Chondrocyte (in vitro differentiated cells): ENCODE measurements around the gene TAF4B. TPM values are rescaled to one million over a fixed set of nuclear protein-coding genes. Genes with fewer than 3 reads are reported as not detected.
A peak's percentile ranks its signal among the peaks of the same experiment; 100 is the strongest.

ENCODE experiments used
- DNase-seq: peaks from one replicate; pipeline ENCODE4 v3.0.0; 2021; ENCODE audit warnings: mixed read lengths, low spot score
- H3K27ac Mint-ChIP-seq: one replicate; pipeline ENCODE4 v1.8.0; 2021; ENCODE audit warnings: mild to moderate bottlenecking, moderate library complexity, mixed read lengths; ENCODE audit not compliant: unreplicated experiment
- H3K27me3 Mint-ChIP-seq: 2 replicates; pipeline ENCODE4 v1.8.0; 2021; ENCODE audit warnings: low read depth, mixed read lengths
- H3K36me3 Mint-ChIP-seq: 2 replicates; pipeline ENCODE4 v1.8.0; 2021; ENCODE audit warnings: low read depth, mixed read lengths
- H3K4me1 Mint-ChIP-seq: 2 replicates; pipeline ENCODE4 v1.8.0; 2021; ENCODE audit warnings: low read depth, mild to moderate bottlenecking, mixed read lengths
- H3K4me3 Mint-ChIP-seq: one replicate; pipeline ENCODE4 v1.8.0; 2021; ENCODE audit warnings: mild to moderate bottlenecking, moderate library complexity, mixed read lengths; ENCODE audit not compliant: unreplicated experiment
- H3K9me3 Mint-ChIP-seq: 2 replicates; pipeline ENCODE4 v1.8.0; 2021; ENCODE audit warnings: low read depth, mixed read lengths
- total RNA-seq: library from RNA; stranded (reverse); gene quantifications from 3 replicates; pipeline ENCODE4 v1.2.1, GENCODE V29; 2021
- TF ChIP-seq, protein P1 (sequence below): fragments of 200-600 bp; sonication (generic); IDR thresholded peaks from 2 replicates; pipeline ENCODE4 v1.5.0; 2021; ENCODE audit warnings: antibody characterized with exemption, mild to moderate bottlenecking, moderate library complexity

The TAF4B gene
- total RNA-seq, 1 donor from 2014 or later = 2.2 TPM

DNA sequence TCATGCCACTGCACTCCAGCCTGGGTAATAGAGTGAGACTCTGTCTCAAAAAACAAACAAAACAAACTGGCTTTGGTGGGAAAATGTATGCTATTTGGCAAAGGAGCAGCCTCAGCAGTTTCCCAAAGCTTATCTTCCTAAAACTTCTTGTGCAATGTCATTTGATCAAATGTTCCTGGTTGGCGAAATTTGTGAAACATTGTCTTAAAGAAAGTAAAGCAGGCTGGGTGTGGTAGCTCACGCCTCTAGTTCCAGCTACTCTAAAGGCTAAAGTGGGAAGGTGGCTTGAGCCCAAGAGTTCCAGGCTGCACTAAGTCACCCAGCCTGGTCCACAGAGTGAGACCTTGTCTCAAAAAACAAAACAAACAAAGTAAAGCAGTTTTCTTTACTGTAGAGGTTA lies 17.3 kb upstream of the TAF4B start:
- TF ChIP-seq, protein P1, sequence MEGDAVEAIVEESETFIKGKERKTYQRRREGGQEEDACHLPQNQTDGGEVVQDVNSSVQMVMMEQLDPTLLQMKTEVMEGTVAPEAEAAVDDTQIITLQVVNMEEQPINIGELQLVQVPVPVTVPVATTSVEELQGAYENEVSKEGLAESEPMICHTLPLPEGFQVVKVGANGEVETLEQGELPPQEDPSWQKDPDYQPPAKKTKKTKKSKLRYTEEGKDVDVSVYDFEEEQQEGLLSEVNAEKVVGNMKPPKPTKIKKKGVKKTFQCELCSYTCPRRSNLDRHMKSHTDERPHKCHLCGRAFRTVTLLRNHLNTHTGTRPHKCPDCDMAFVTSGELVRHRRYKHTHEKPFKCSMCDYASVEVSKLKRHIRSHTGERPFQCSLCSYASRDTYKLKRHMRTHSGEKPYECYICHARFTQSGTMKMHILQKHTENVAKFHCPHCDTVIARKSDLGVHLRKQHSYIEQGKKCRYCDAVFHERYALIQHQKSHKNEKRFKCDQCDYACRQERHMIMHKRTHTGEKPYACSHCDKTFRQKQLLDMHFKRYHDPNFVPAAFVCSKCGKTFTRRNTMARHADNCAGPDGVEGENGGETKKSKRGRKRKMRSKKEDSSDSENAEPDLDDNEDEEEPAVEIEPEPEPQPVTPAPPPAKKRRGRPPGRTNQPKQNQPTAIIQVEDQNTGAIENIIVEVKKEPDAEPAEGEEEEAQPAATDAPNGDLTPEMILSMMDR = no peak
- Mint-ChIP-seq H3K27ac (no peak overlapping the region), H3K4me1 (no peaks in the 10 kb centered on the region), H3K9me3 (no peaks in the 10 kb centered on the region), H3K4me3 (no peak overlapping the region), H3K36me3 (no peaks in the 10 kb centered on the region), H3K27me3 (peaks cover 7% of the 10 kb centered on the region)
- no peak for DNase-seq

DNA sequence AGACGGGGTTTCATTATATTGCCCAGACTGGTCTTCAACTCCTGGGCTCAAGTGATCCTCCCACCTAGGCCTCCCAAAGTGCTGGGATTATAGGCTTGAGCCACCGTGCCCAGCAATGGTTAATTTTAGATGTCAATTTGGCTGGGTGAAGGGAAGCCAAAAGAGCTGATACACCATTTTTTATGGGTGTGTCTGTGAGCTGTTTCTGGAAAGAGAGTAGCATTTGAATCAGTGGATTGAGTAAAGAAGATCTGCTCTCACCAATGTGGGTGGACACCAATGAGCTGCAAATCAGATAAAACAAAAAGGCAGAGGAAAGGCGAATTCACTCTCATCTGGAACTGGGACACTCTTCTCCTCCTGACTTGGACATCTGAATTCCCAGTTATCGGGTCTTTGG lies 16.1 kb upstream of the TAF4B start:
- Mint-ChIP-seq H3K4me1 (no peaks in the 10 kb centered on the region), H3K36me3 (no peaks in the 10 kb centered on the region), H3K9me3 (no peaks in the 10 kb centered on the region), H3K27me3 (peaks cover 9% of the 10 kb centered on the region), H3K27ac (no peak overlapping the region), H3K4me3 (no peak overlapping the region)
- DNase-seq = no peak
- TF ChIP-seq, protein P1 = no peak

DNA sequence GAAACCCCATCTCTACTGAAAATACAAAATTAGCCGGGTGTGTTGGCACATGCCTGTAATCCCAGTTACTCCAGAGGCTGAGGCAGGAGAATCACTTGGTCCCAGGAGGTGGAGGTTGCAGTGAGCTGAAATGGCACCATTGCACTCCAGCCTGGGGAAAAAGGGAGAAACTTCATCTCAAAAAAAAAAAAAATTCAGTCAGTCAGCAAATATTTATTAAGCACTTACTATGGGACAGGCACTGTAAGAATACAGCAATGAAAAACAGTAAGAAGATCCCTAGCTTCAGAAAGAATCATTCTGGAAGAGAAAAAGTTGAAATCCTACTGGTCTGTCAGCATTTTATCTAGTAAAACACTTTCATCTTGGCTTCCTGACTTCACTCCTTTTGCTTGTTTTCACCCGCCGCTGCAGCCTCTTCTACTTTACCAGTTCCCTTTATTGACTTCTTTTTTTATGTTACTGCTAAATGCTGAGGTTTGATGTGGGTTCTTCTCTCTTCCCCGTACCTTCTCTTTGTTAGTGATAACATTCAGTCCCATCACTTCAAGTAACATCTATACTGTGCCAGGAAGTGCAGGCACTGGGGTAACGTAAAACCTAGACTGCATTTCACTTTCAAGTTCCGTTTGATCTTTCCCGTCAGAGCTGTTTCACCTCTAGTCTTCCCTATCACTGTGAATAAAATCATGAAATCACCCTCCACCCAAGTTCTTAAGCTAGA lies 10.8 kb upstream of the TAF4B start:
- Mint-ChIP-seq H3K27me3 (peaks cover 13% of the 10 kb centered on the region), H3K4me3 (no peak overlapping the region), H3K4me1 (no peaks in the 10 kb centered on the region), H3K36me3 (no peaks in the 10 kb centered on the region), H3K9me3 (no peaks in the 10 kb centered on the region), H3K27ac (no peak overlapping the region)
- no peak for DNase-seq
- TF ChIP-seq, protein P1 = no peak

DNA sequence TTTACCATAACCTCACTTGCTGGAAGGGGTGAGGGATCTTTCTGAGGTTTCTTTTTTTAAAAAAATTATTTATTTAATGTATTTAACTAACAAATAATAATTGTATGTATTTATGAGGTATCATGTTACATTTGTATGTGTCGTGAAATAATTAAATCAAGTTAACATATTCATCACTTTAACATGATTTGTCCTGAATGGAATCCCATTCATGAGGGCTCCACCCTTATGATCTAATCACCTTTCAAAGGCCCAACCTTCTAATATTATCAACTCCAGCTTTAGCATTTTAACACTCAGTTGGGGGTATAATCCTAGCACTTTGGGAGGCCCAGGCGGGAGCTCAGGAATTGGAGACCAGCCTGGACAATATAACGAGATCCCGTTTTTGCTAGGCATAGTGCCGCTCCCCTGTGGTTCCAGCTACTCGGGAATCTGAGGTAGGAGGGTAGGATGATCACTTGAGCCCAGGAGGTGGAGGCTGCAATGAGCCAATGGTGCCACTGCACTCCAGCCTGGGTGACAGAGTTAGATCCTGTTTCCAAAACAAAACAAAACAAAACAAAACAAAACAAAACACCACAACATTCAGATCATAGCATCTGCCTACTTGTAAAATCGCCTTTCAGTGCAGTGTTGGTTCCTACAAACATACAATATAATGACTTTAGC lies 1.1 kb upstream of the TAF4B start:
- TF ChIP-seq, protein P1 = no peak
- H3K27ac Mint-ChIP-seq = peak overlapping the region; percentile 17
- H3K4me3 Mint-ChIP-seq = peak overlapping the region; percentile 95
- H3K9me3 Mint-ChIP-seq = no peaks in the 10 kb centered on the region
- DNase-seq = no peak
- peaks cover 21% of the 10 kb centered on the region for H3K27me3 Mint-ChIP-seq
- no peaks in the 10 kb centered on the region for H3K36me3 Mint-ChIP-seq
- peaks cover 19% of the 10 kb centered on the region for H3K4me1 Mint-ChIP-seq

DNA sequence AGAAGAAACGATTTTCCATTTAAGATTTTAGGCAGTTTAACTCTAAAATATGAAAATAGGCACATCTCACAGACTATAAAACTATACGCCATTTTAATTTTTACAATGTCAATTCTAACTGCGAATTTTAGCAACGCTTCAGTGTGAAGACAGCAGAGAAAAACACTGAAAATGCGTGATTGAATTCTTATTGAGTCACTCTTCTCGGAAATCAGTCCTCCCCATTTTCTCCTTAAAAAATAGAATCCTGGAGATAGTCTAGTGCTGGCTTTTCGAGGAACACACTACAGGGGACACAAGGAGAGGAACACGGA lies 373 bp upstream of the TAF4B start:
- Mint-ChIP-seq H3K27ac (peak overlapping the region; percentile 92), H3K4me1 (peaks cover 19% of the 10 kb centered on the region)

More for the DNA sequence above, 373 bp upstream of the TAF4B start:
- Mint-ChIP-seq H3K9me3 (no peaks in the 10 kb centered on the region), H3K36me3 (no peaks in the 10 kb centered on the region), H3K4me3 (peak overlapping the region; percentile 95), H3K27me3 (peaks cover 18% of the 10 kb centered on the region)
- TF ChIP-seq, protein P1 = no peak
- no peak for DNase-seq
